AG09309 (cell line): ENCODE results near the gene NFAT5.

Experiments
- DNase-seq: peaks from one replicate; pipeline ENCODE4 v3.0.0-alpha.2; 2010; ENCODE audit warnings: low read depth
- H3K4me3 ChIP-seq: 2 replicates; pipeline ENCODE4 v1.5.1; 2011; ENCODE audit warnings: mild to moderate bottlenecking, low read depth, low read length, moderate library complexity; ENCODE audit not compliant: control insufficient read depth
- TF ChIP-seq, protein P1 (sequence below): IDR thresholded peaks from 2 replicates; pipeline ENCODE4 v1.5.1; 2011; ENCODE audit warnings: mild to moderate bottlenecking, low read depth, low read length, inconsistent platforms; ENCODE audit not compliant: insufficient read depth, control insufficient read depth; ENCODE audit errors: missing control alignments

The NFAT5 gene

DNA sequence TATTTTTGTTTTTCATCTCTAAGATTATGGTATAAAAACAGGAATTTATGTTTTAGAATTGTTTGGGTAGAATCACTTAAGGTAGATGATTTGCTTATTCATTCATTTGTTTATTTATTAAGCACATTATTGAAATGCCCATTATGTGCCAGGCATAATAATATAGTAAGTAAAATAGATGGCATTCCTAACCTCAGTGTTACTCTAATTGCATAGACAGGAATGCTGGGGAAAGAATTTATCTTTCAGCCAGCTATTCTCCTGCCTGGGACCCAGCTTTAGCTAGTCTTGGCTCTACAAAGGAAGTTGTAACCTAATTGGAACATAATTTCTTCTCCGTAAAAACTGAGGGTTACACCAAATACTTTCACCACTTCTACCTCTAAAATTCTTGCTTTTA, 44.6 kb downstream of the NFAT5 start:
- TF ChIP-seq, protein P1, sequence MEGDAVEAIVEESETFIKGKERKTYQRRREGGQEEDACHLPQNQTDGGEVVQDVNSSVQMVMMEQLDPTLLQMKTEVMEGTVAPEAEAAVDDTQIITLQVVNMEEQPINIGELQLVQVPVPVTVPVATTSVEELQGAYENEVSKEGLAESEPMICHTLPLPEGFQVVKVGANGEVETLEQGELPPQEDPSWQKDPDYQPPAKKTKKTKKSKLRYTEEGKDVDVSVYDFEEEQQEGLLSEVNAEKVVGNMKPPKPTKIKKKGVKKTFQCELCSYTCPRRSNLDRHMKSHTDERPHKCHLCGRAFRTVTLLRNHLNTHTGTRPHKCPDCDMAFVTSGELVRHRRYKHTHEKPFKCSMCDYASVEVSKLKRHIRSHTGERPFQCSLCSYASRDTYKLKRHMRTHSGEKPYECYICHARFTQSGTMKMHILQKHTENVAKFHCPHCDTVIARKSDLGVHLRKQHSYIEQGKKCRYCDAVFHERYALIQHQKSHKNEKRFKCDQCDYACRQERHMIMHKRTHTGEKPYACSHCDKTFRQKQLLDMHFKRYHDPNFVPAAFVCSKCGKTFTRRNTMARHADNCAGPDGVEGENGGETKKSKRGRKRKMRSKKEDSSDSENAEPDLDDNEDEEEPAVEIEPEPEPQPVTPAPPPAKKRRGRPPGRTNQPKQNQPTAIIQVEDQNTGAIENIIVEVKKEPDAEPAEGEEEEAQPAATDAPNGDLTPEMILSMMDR = no peak
- DNase-seq = no peak
- no peak overlapping the region for H3K4me3 ChIP-seq

DNA sequence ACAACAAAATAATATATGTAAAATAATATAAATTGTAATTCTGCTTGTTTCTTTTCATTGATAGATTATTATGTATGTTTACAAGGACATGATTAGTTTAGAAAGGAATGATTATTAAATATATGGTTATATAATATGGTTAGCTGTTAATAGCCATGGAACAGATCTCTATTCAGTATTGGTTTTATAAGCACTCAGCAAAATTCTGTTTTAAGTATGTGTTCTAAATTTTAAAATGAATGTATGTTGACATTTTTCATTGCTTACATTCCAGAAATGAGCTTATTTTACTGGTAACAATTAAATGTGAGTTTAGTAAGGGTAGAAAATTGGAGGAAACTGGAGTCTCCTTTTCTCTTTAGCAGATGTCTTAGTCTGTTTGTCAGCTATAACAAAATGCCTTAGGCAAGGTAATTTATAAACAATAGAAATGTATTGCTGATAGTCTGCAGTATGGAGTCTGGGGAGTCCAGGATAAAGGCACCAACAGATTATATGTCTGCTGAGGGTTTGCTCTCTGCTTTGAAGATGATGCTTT, 45.4 kb downstream of the NFAT5 start:
- no peak overlapping the region for H3K4me3 ChIP-seq
- TF ChIP-seq, protein P1 = no peak
- no peak for DNase-seq

DNA sequence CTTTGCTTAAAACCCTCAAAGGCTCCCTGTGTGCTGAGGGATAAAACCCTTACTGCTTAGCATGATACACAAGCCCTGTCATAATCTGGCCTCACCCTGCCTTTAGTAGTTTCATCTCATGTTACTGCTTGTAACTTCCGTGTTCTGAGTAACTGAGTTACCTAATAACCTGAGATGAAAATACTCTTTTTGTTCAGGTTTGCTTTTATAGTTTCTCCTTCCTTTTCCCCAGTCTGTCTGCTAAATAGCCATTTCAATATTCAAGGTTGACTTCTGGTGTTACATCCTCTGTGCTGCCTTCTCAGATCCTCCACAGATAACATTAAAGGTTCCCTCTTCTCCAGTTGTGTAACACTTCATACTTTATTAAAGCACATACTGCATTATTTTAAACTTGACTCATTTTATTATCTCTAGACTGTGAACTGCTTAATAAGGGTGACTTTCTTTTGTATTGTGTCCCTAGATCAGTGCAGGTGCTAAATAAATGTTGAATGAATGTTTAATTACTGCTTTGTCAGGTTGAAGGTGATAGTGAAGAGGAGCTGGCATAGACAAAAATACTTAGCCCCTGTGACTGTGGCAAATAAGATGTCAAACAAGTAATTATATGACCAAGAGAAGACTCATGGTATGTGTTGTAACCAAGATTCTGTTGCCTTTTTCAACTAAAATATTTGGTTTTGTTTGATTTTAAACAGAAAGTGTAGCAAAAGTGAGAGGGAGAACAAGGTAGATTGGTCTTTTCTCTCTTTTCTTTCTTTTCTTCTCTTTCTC, 47.8 kb downstream of the NFAT5 start:
- TF ChIP-seq, protein P1 = no peak

DNA sequence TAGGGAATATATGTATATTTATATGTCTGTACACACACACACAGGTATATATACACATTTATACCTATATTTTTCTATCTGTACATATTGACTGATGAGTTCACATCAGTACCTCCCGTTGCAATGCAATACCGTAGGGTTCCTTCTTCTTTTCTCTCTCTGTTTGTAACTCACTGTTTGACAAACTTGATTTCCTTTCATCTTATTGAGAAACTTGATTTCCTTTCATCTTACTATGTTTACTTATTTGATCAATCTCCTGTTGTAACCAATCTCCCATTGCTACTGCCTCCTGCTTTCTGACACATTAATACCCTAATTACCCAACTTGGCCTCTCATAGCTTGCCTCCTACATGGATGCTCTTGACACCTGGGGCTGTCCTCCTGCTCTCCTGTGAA, 49.8 kb downstream of the NFAT5 start:
- TF ChIP-seq, protein P1 = no peak

More for the DNA sequence above, 47.8 kb downstream of the NFAT5 start:
- DNase-seq = peak; percentile 3
- no peak overlapping the region for H3K4me3 ChIP-seq

DNA sequence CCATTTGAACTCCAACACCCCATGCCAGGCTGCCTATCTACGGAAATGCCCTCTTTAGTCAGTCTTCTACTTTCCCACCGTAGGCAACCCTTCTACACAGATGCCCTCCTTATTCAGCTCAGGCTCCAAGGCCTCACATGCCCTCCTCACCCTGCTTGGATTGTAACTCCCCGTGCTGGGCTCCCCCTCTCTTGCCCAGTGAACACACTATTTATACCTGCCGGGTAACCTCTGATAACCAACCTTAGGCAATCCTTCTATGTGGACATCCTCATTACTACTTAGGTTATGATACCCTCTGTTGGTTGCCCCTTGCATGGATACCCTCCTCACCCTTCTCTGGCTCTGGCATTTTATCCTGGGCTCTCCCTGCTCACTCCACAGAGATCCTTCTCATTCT, 50.3 kb downstream of the NFAT5 start:
- DNase-seq = no peak
- TF ChIP-seq, protein P1 = no peak
- no peak overlapping the region for H3K4me3 ChIP-seq

More for the DNA sequence above, 49.8 kb downstream of the NFAT5 start:
- DNase-seq = no peak
- no peak overlapping the region for H3K4me3 ChIP-seq

DNA sequence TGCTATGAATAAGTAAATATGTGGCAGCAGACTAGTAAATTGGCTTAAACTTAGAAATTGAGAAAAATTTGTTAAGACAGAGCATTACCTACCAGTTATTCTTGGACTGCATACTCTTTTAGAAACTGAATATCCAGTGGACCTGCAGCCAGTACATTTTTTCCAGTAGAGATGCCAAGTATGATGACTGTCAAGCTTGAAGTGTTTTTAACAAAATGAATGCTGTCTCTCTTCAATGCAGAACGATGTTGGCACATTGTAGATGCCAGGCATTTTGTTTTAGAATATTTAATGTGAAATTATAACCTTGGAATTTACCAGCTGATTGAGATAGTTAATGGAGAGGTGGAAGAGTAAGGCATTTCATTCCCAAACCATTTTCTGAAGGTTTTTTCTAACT, 52.5 kb downstream of the NFAT5 start:
- DNase-seq = no peak
- TF ChIP-seq, protein P1 = no peak

More for the DNA sequence above, 52.5 kb downstream of the NFAT5 start:
- no peak overlapping the region for H3K4me3 ChIP-seq
